ENCODE data around the gene EFNA4. TPM values are rescaled to one million over a fixed set of nuclear protein-coding genes. Genes with fewer than 3 reads are reported as not detected.
A peak's percentile ranks its signal among the peaks of the same experiment; 100 is the strongest.

Gene EFNA4
- total and polyA plus RNA-seq, 4 donors = 1.8 to 4.7 (median 3.3) TPM

DNA sequence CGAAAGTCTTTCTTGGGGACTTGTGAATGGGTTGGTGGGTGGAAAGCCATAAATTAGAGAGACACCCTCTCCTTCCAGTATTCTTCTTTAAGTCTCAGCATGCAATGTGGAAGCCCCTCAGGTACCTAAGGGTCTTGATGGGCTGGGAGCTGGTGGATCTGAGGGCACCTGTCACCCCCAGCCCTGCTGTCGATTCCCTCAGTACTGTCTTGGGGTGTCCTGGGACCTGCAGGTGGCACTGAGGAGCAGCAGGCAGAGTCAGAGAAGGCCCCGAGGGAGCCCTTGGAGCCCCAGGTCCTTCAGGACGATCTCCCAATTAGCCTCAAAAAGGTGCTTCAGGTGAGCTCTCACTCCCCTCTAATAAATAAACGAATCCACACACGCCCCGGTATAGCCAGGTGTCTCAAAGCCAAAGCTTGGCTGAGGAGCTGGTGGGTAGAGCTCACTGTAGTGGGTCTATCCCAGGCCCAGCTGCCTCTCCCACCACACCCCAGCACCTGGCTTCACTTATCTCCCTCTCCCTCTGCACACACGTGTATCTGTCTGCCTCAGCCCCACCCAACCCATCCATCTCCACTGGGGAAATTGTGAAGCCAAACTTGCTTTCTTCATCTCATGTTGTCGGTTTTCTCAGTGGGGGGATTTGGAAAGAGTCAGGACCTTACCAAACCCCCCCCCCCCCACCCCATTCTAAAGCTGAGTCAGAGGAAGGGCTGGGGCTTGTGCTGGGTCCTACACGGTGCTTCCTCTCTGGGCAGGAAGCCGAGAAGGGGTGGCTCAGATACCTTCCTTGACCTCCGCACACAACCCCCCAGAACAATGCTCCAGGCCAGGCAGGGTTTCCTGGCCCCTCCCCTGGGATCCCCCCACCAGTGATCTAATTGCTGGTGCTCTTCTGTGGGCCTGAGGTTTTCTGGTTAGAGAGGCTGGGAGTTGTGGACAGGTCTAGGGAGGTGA lies 10.8 kb upstream of the EFNA4 start:
- Histone ChIP-seq H3K9me3 (ENCODE audit: control insufficient read depth in 4 of 4, low read length in 3 of 4) (no peaks in the 10 kb centered on the region), H3K4me1 (ENCODE audit: control insufficient read depth in 4 of 4, insufficient read depth in 4 of 4, low read length in 3 of 4) (peaks cover 9 to 49% (median 28%) of the 10 kb centered on the region in 4 donors), H3K36me3 (ENCODE audit: control insufficient read depth in 4 of 4, insufficient read depth in 3 of 4, low read depth in 1 of 4, low read length in 3 of 4) (peaks cover 0 to 11% (median 3%) of the 10 kb centered on the region in 4 donors), H3K27me3 (ENCODE audit: control insufficient read depth in 4 of 4, insufficient read depth in 4 of 4, low read length in 3 of 4) (no peaks in the 10 kb centered on the region), H3K27ac (ENCODE audit: low read depth in 1 of 2, low read length in 2 of 2) (peak overlapping the region in 1 of 2 donors; percentile 10), H3K4me3 (ENCODE audit: low read depth in 1 of 3, low read length in 3 of 3) (peak overlapping the region in 1 of 3 donors; percentile 75), H3K9ac (ENCODE audit: low read depth in 1 of 2, low read length in 2 of 2) (no peak overlapping the region)
- TF ChIP-seq, protein P1, sequence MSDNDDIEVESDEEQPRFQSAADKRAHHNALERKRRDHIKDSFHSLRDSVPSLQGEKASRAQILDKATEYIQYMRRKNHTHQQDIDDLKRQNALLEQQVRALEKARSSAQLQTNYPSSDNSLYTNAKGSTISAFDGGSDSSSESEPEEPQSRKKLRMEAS (IDR thresholded peaks at IDR 0.05) = no peak
- TF ChIP-seq, protein P2, sequence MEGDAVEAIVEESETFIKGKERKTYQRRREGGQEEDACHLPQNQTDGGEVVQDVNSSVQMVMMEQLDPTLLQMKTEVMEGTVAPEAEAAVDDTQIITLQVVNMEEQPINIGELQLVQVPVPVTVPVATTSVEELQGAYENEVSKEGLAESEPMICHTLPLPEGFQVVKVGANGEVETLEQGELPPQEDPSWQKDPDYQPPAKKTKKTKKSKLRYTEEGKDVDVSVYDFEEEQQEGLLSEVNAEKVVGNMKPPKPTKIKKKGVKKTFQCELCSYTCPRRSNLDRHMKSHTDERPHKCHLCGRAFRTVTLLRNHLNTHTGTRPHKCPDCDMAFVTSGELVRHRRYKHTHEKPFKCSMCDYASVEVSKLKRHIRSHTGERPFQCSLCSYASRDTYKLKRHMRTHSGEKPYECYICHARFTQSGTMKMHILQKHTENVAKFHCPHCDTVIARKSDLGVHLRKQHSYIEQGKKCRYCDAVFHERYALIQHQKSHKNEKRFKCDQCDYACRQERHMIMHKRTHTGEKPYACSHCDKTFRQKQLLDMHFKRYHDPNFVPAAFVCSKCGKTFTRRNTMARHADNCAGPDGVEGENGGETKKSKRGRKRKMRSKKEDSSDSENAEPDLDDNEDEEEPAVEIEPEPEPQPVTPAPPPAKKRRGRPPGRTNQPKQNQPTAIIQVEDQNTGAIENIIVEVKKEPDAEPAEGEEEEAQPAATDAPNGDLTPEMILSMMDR (IDR thresholded peaks at IDR 0.05; ENCODE audit: low read depth, low read length, missing input control) = no peak
- TF ChIP-seq EGR1 (IDR thresholded peaks at IDR 0.05; ENCODE audit: low read depth in 2 of 2) (no peak), RAD21 (IDR thresholded peaks at IDR 0.05) (no peak), FOXA1 (IDR thresholded peaks at IDR 0.05) (no peak), NR2F2 (IDR thresholded peaks at IDR 0.05) (no peak), ATF3 (IDR thresholded peaks at IDR 0.05) (no peak), GABPA (IDR thresholded peaks at IDR 0.05 in 1 of 2, conservative IDR thresholded peaks at IDR 0.05 in 1 of 2) (no peak), JUND (IDR thresholded peaks at IDR 0.05) (no peak), ZBTB33 (IDR thresholded peaks at IDR 0.05) (no peak), RXRA (IDR thresholded peaks at IDR 0.05) (no peak), REST (IDR thresholded peaks at IDR 0.05) (no peak), SP1 (IDR thresholded peaks at IDR 0.05) (no peak), HNF4A (conservative IDR thresholded peaks at IDR 0.05) (no peak)
- DNase-seq (ENCODE audit: low spot score) = no peak
- 64% methylated on average over 12 of the region's 12 CpGs for WGBS

Measured in liver (tissue), 9 donors.